Measurements from ENCODE around the gene ADAMTSL1.

Gene ADAMTSL1

GRCh38 chr9:18825656-18826170 lies 351.8 kb downstream of the ADAMTSL1 start:
- no peak for TF ChIP-seq CTCF (conservative IDR thresholded peaks at IDR 0.05)
- H3K27ac ChIP-seq = peak overlapping the region; percentile 70

GRCh38 chr9:18826248-18826647 lies 352.3 kb downstream of the ADAMTSL1 start:
- TF ChIP-seq CTCF (conservative IDR thresholded peaks at IDR 0.05) = no peak

GRCh38 chr9:18829066-18829465 lies 355.1 kb downstream of the ADAMTSL1 start:
- TF ChIP-seq CTCF (conservative IDR thresholded peaks at IDR 0.05) = no peak
- no peak overlapping the region for H3K27ac ChIP-seq

More at GRCh38 chr9:18826248-18826647, 352.3 kb downstream of the ADAMTSL1 start:
- peak overlapping the region; percentile 70 for H3K27ac ChIP-seq

GRCh38 chr9:18829873-18830272 lies 355.9 kb downstream of the ADAMTSL1 start:
- no peak overlapping the region for H3K27ac ChIP-seq
- TF ChIP-seq CTCF (conservative IDR thresholded peaks at IDR 0.05) = no peak

GRCh38 chr9:18834740-18835361 lies 360.9 kb downstream of the ADAMTSL1 start:
- no peak overlapping the region for H3K27ac ChIP-seq
- TF ChIP-seq CTCF (conservative IDR thresholded peaks at IDR 0.05) = no peak

- no peak for TF ChIP-seq CTCF (conservative IDR thresholded peaks at IDR 0.05)
- no peak overlapping the region for H3K27ac ChIP-seq
These were observed 363.4 kb downstream of the ADAMTSL1 start for GRCh38 chr9:18837402-18837801.

GRCh38 chr9:18847576-18848275 lies 373.8 kb downstream of the ADAMTSL1 start:
- no peak for TF ChIP-seq CTCF (conservative IDR thresholded peaks at IDR 0.05)
- no peak overlapping the region for H3K27ac ChIP-seq
